CD4-positive, alpha-beta T cell treated with Interleukin-4 for 4 hours (primary cell): ENCODE results near the gene MAPT.
A peak's percentile ranks its signal among the peaks of the same experiment; 100 is the strongest.

Source experiments
- DNase-seq: peaks from one replicate; pipeline ENCODE4 v3.0.0-alpha.2; 2020

The MAPT gene

GRCh38 chr17:46037722-46038255, 143.4 kb downstream of the MAPT start:
- DNase-seq = no peak

- no peak for DNase-seq
Measured at GRCh38 chr17:46038414-46038813, 144.1 kb downstream of the MAPT start.

GRCh38 chr17:46038937-46039336, 144.6 kb downstream of the MAPT start:
- no peak for DNase-seq

DNA sequence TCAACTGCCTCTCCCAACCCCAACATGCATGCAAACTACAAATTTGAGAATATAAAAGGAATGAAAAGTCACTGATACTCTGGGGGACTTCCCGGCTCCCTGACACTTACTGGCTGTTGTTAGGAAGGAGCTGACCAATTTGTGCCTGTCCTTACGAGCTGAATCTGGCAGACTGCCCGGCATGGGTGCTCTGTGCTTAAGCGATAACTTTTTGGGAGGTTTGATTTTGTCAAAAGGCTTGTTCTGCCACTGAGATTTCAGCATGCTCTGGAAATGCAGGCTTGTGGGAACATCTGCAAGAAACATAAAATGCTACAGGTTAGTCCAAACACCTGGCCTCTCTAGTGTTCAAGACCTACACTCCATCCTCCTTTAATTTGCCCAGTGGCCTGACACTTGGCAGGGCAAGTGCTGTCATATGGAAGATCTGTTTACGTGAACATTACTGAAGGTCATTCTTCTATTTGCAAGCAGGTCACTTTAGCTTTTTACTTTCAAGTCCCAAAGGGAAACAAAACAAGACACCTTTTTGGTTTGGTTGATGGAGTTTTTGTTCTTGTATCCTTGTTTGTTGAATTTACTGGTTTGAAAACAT, 145.3 kb downstream of the MAPT start:
- no peak for DNase-seq

- DNase-seq = no peak
Measured at GRCh38 chr17:46042246-46042645, 147.9 kb downstream of the MAPT start.

- DNase-seq = no peak
Measured at GRCh38 chr17:46042925-46043324, 148.6 kb downstream of the MAPT start.

DNA sequence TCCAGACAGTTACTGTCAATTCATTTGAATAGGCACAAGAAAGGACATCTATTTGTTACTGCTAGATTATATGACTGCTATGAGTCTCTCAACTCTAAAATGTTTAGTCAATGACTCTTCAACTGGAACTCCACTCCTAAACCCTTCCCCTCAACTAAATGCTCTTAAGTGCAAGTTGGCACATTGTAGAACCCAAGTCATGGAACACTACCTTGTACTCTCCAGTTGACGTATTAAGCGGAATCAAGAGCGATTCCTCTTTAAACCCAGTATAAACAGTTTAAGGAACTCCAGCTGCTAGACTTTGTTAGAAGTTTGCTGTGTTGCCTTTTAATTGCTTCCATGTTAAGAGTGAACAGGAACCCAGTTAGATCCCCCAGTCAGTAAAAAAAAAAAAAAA, 149.3 kb downstream of the MAPT start:
- DNase-seq = no peak

- peak; percentile 68 for DNase-seq
Measured at GRCh38 chr17:46044286-46044928, 150.1 kb downstream of the MAPT start.

DNA sequence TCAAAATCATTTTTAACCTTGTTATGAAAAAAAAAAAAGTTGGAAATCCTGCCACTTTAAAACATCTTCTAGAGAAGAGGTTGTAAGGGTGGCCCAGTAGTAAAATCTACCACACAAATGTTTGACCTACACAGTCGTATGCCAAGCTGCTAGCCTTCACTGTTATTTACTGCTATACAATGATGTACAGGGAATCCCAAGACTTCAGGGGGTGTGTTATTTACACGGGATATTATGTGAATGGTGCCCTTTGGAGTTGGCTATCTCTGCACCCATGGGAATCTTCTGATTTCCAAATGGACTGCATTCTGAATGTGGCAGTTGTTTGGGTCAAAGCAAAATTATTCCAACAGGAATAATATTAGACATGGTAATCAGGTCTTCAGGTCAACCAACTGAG, 150.6 kb downstream of the MAPT start:
- no peak for DNase-seq

DNA sequence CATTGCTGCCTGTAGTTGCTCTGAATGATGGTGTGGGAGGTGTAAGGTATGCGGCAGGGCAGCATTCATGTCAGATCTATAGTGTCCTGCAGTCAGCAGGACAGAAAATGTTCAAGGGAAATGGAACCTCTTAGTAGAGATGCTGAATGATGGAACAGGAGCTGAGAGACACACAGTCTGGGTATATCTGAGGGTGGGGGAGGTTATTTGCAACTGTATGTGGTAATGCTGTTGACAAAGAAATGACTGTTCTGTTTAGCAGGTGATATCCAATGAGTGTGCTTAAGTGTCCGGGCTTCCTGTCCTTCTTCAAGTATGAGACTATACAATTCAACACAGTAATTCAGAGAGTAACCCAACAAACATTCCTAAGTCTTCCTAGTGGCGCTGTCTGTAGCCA, 151.3 kb downstream of the MAPT start:
- no peak for DNase-seq

DNA sequence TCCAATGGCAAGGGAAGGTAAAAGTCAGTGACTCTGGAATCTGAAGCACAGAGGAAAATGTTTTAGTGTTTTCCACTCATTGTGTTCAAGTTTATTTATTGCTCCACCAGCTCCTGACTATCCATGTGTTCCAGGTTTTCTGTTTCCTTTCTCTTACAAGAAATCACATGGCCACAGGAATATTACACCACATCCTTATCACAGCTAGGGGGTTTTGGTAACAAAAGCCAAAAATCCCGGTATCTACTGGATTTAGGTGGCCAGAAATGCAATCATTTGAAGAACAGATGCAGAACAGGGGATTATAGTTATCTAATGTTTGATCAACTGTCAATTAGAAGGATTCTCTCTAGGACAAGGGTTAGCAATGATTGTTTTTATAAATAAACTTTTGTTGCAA, 152.6 kb downstream of the MAPT start:
- no peak for DNase-seq

- DNase-seq = no peak
Measured at GRCh38 chr17:46047398-46047797, 153.0 kb downstream of the MAPT start.

DNA sequence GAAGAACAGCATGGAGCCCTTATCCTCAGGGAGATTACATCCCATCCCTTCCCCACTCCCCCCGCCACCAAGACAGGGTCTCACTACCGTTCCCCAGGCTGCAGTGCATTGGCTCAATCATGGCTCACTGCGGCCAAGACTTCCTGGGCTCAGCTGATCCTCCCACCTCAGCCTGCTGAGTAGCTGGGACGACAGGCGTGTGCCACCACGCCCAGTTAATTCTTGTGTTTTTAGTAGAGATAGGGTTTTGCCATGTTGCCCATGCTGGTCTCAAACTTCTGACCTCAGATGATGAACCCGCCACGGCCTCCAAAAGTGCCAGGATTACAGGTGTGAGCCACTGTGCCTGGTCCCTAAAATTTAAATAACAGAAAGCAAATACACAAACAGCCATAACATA, 153.5 kb downstream of the MAPT start:
- DNase-seq = no peak

DNA sequence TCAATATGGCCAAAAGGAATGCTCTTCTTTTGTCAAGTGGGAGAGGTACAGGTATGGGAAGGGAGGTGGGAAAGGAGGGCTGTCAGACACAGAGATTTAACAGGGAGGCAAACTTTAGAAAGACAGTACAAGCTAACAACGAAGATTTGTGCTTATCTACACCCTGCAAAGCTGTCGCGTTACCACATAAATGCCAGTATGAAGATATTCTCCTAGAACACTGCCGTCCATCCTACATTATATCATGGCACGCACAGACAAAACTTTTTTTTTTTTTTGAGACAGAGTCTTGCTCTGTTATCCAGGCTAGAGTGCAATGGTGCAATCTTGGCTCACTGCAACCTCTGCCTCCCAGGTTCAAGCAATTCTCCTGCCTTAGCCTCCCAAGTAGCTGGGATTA, 155.3 kb downstream of the MAPT start:
- no peak for DNase-seq

GRCh38 chr17:46053911-46054534, 159.7 kb downstream of the MAPT start:
- no peak for DNase-seq

DNA sequence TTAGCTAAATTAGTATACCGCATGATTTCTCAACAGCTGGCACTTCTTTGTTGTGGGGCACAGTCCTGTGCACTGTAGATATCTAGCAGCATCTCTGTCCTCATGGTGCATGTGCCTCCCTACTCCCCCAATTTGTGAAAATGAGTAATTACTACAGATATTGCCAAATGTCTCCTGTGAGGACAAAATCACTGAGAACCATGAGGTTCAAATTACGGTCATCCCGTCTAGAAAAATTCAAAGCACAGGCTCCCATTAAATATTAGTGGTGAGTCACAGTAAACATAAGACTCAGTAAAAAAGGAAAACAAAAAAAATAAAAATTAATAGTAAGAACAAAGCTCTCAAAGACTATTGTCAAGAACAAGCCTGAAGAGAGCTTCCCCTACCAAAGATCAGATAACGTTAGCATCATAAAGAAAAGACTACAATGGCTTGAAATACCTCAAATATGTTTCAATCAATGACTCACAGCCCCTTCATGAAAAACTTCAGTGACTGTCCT, 162.5 kb downstream of the MAPT start:
- no peak for DNase-seq

DNA sequence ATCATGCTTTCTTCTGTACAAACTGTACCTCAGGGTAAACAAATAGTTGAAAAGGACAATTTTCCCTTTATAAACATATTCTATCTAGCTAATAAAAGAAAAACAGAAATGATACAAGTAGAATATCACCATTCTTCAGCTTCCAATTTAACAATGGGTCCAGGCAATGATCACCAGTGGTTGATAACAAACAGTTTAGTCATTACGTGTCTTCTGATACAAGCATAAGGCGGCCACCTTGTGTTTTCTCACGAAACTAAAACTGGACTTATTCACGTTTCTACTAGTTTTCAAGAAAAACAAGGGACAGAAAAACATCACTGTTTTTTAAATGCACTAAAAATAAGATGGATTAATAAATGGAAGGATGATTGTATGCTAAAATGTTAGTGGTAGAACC, 163.0 kb downstream of the MAPT start:
- DNase-seq = no peak

- DNase-seq = no peak
Measured at GRCh38 chr17:46059486-46059885, 165.1 kb downstream of the MAPT start.

GRCh38 chr17:46060461-46060860, 166.1 kb downstream of the MAPT start:
- DNase-seq = no peak

GRCh38 chr17:46061435-46061834, 167.1 kb downstream of the MAPT start:
- DNase-seq = no peak

DNA sequence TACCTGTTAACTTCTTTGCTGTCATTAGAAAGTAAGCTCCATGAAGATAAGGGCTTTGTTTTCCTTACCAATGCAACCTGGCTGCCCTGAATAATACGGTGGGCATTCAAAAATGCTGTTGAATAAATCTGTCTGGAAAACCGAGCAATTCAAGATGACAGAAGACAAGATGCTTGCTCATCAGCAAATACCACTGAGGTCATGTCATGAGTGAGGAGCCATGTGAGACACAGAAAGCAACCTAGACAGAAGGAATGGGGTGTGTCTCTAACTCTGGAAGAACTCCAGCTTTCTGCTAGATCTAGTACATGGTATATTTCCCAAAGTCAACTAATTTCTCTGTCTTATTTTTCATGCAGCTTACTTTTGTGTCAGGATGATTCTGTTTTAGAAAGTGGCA, 168.9 kb downstream of the MAPT start:
- no peak for DNase-seq

DNA sequence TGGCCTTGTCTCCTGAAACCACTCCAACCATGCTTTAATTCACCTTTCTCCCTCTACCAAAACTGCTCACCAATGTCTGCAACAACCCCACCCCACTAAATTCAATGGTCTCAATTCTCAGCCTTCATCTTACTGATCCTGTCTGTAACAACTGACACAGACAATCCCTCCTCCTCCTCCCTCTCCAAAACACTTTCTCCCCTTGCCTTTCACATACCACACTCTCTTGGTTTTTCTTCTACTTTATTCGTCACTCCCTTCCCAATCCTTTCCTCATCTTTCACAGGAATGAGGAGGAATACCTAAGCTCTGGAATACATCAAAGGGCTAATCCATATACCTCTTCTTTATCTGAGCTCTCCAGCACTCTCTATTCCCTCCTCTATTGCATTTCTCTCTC, 170.1 kb downstream of the MAPT start:
- DNase-seq = no peak

GRCh38 chr17:46071796-46072195, 177.4 kb downstream of the MAPT start:
- DNase-seq = no peak

DNA sequence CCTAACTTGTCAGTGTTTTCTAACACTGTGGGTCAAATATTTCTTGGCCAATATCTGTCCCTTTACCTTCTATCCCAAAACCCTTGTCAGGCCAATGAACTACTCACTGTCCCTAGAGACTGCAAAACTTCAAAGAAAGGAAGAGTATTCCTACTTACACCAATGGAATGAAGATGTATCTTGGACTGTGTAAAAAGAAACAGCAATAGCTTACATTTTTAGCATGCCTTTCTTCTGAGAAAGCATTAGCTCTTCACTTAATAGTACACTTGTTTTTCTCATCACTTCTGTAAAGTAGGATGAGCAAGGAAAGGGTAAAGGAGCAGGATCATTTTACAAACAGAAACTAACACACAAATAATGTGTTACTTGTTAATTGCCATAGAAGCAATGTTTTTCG, 178.6 kb downstream of the MAPT start:
- DNase-seq = no peak
